Peyer's patch (tissue), 4 donors: Measurements from ENCODE around the gene SEMA3F. TPM values are rescaled to one million over a fixed set of nuclear protein-coding genes. Genes with fewer than 3 reads are reported as not detected.

Experiments used
- DNase-seq, 3 donors: peaks; one replicate each; pipeline ENCODE4 v3.0.0-alpha.2; 2017 to 2019
- H3K27ac ChIP-seq, 4 donors: fragments of 200-600 bp; sonication (generic); one replicate each; pipeline ENCODE4 v1.5.1; 2016 to 2019
- H3K27me3 ChIP-seq, 2 donors: fragments of 200-600 bp; sonication (generic); one replicate each; pipeline ENCODE4 v1.5.1; 2019
- H3K36me3 ChIP-seq, 3 donors: fragments of 200-600 bp; sonication (generic); one replicate each; pipeline ENCODE4 v1.5.1; 2016 to 2019
- H3K4me1 ChIP-seq, 4 donors: fragments of 200-600 bp; sonication (generic); one replicate each; pipeline ENCODE4 v1.5.1; 2016 to 2019
- H3K4me3 ChIP-seq, 4 donors: fragments of 200-600 bp; sonication (generic); 1 replicate in 3 of 4; 2 replicates in 1 of 4; pipeline ENCODE4 v1.5.1; 2016 to 2019; ENCODE audit warnings: mild to moderate bottlenecking in 1 of 4
- H3K9me3 ChIP-seq, 4 donors: fragments of 200-600 bp; sonication (generic); one replicate each; pipeline ENCODE4 v1.5.1; 2016 to 2019; ENCODE audit warnings: mild to moderate bottlenecking in 1 of 4
- POLR2A ChIP-seq, 2 donors: fragments of 450-650 bp; IDR thresholded peaks; one replicate each; pipeline ENCODE4 v1.5.1; 2017; ENCODE audit warnings: antibody characterized with exemption in 2 of 2, mild to moderate bottlenecking in 2 of 2, moderate library complexity in 2 of 2
- total RNA-seq, 4 donors: library from RNA; depleted of rRNA; stranded (reverse); fragments of >200 nt; gene quantifications; one replicate each; pipeline ENCODE4 v1.1.0, GENCODE V29; 2016
- TF ChIP-seq, protein P1 (sequence below), 6 experiments: fragments of 450-650 bp in 4 of 6; fragments of 200-600 bp in 2 of 6; sonication (generic) in 1 of 6; IDR thresholded peaks; one replicate each; pipeline ENCODE4 v1.5.1; 2017 to 2019; ENCODE audit warnings: antibody characterized with exemption in 6 of 6, mild to moderate bottlenecking in 3 of 6, moderate library complexity in 1 of 6

The SEMA3F gene
- total RNA-seq, 4 donors from 2014 or later = 21.2 to 41.0 (median 23.2) TPM

DNA sequence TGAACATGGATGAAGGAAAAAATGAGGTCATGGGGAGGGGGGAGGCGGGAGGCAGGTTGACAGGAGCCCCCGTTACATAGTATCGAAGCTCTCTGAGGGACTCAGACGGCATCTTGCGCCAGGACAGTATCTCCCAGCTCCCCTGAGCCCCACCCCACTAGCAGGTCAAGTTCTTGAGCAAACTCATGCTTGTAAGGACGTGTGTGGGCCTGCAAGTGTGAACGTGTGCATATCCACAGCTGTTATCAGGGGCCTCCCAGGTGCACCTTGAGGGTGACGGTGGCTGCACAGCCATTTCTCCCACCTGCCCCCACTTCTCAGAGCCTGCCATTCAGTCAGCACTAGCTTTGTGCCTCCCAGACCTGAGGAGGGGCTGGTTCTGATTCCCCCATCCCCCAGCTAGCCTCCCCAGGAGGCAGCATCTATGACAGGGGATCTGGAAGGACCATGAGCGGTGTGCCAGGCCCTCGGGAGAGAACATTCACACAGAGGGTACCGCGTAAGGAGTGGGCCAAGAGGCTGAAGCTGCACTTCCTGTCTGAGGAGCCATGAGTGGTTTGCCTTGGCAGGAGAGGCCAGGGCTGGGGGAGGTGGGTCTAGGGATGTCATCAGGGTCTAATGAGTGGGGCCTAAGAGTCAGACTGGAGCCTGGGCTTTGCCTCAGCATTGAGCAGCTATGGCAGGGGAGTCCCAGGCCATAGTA, 2.9 kb downstream of the SEMA3F start:
- no peak for DNase-seq
- Histone ChIP-seq H3K4me1 (peaks cover 0 to 56% (median 13%) of the 10 kb centered on the region in 4 donors), H3K27me3 (no peaks in the 10 kb centered on the region), H3K9me3 (no peaks in the 10 kb centered on the region), H3K4me3 (no peak overlapping the region), H3K27ac (peak overlapping the region in 2 of 4 donors; percentile 25 to 56), H3K36me3 (no peaks in the 10 kb centered on the region)
- TF ChIP-seq, protein P1, sequence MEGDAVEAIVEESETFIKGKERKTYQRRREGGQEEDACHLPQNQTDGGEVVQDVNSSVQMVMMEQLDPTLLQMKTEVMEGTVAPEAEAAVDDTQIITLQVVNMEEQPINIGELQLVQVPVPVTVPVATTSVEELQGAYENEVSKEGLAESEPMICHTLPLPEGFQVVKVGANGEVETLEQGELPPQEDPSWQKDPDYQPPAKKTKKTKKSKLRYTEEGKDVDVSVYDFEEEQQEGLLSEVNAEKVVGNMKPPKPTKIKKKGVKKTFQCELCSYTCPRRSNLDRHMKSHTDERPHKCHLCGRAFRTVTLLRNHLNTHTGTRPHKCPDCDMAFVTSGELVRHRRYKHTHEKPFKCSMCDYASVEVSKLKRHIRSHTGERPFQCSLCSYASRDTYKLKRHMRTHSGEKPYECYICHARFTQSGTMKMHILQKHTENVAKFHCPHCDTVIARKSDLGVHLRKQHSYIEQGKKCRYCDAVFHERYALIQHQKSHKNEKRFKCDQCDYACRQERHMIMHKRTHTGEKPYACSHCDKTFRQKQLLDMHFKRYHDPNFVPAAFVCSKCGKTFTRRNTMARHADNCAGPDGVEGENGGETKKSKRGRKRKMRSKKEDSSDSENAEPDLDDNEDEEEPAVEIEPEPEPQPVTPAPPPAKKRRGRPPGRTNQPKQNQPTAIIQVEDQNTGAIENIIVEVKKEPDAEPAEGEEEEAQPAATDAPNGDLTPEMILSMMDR (IDR thresholded peaks at IDR 0.05) = no peak
- TF ChIP-seq POLR2A (IDR thresholded peaks at IDR 0.05) = no peak

GRCh38 chr3:50158530-50159146, 3.5 kb downstream of the SEMA3F start:
- Histone ChIP-seq H3K27me3 (no peaks in the 10 kb centered on the region), H3K36me3 (no peaks in the 10 kb centered on the region), H3K4me1 (peaks cover 0 to 63% (median 13%) of the 10 kb centered on the region in 4 donors), H3K27ac (peak overlapping the region in 1 of 4 donors; percentile 25), H3K9me3 (no peaks in the 10 kb centered on the region), H3K4me3 (no peak overlapping the region)
- TF ChIP-seq, protein P1 (IDR thresholded peaks at IDR 0.05) = no peak
- no peak for TF ChIP-seq POLR2A (IDR thresholded peaks at IDR 0.05)
- no peak for DNase-seq

DNA sequence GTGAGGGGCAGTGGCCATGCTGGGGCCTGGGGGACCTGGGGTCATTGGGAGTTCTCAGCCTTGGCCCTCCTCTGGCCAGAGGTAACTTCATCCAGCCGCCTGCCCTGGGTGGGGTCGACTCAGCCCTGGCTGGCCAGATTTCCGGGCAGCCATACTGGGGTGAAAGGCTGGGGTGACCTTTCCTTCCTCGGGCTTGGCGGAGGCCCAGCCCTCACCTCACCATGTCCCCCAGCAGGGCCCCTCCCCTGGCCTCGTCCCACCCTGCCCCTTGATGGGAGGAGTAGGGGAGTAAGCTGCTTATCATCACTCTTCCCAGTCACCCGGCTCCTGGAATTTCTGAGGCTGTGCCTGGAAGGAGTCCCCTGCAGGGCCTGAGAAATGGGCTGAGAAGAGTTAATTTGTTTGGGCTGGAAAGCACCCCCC, 5.4 kb downstream of the SEMA3F start:
- H3K4me3 ChIP-seq = no peak overlapping the region
- peak overlapping the region in 3 of 4 donors; percentile 18 to 65 (median 43) for H3K27ac ChIP-seq
- TF ChIP-seq POLR2A (IDR thresholded peaks at IDR 0.05) = no peak
- TF ChIP-seq, protein P1 (IDR thresholded peaks at IDR 0.05) = no peak
- H3K36me3 ChIP-seq = no peaks in the 10 kb centered on the region
- no peaks in the 10 kb centered on the region for H3K27me3 ChIP-seq
- DNase-seq = peak in 1 of 3 donors; percentile 51
- no peaks in the 10 kb centered on the region for H3K9me3 ChIP-seq
- peaks cover under 1 to 70% (median 3%) of the 10 kb centered on the region in 4 donors for H3K4me1 ChIP-seq

DNA sequence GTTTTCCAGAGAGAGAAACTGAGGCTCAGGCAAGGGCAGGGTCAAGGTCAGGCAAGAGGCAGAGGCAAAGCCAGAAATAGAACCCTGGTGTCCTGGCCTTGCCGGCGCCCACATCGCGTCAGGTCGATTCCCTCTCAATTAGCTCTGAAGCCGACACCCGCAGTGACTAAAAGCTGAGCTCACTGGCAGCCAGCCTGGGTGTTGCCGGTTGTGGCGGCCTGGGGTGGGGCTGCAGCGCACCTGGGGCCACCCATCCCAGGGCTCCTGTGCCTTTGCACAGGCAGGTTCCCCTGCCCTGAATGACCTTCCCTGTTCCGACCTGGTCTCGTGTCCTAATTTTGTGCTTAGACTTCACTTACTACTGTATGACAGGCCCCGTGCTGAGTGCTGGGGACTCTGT, 6.2 kb downstream of the SEMA3F start:
- peak in 2 of 3 donors; percentile 79 to 83 for DNase-seq
- H3K27ac ChIP-seq = peak overlapping the region; percentile 10 to 65 (median 30)
- H3K27me3 ChIP-seq = no peaks in the 10 kb centered on the region
- peak in 1 of 2 donors; percentile 21 for TF ChIP-seq POLR2A (IDR thresholded peaks at IDR 0.05)
- TF ChIP-seq, protein P1 (IDR thresholded peaks at IDR 0.05) = no peak
- no peak overlapping the region for H3K4me3 ChIP-seq
- H3K9me3 ChIP-seq = no peaks in the 10 kb centered on the region
- peaks cover 0 to 70% (median 5%) of the 10 kb centered on the region in 4 donors for H3K4me1 ChIP-seq
- no peaks in the 10 kb centered on the region for H3K36me3 ChIP-seq

- H3K4me3 ChIP-seq = no peak overlapping the region
- H3K9me3 ChIP-seq = no peaks in the 10 kb centered on the region
- no peaks in the 10 kb centered on the region for H3K27me3 ChIP-seq
- DNase-seq = no peak
- H3K27ac ChIP-seq = peak overlapping the region in 3 of 4 donors; percentile 18 to 65 (median 43)
- H3K4me1 ChIP-seq = peaks cover 0 to 72% (median 6%) of the 10 kb centered on the region in 4 donors
- TF ChIP-seq, protein P1 (IDR thresholded peaks at IDR 0.05) = no peak
- no peak for TF ChIP-seq POLR2A (IDR thresholded peaks at IDR 0.05)
- no peaks in the 10 kb centered on the region for H3K36me3 ChIP-seq
These were observed 7.1 kb downstream of the SEMA3F start for GRCh38 chr3:50162034-50162883.
